ENCODE results near the gene CFB. TPM values are rescaled to one million over a fixed set of nuclear protein-coding genes. Genes with fewer than 3 reads are reported as not detected.

The CFB gene
- total and polyA plus RNA-seq, 2 of the 13 experiments (the other 11 are each of a cell fraction or from before 2014, with no cell fraction given), result 171 to 513 TPM

GRCh38 chr6:31928672-31928939 lies 17.3 kb upstream of the CFB start (continued):
- TF ChIP-seq ZNF142 (CRISPR knock-in tag; IDR thresholded peaks at IDR 0.05) (no peak), ZNF614 (CRISPR knock-in tag; IDR thresholded peaks at IDR 0.05; ENCODE audit: borderline replicate concordance) (no peak), HOXA3 (CRISPR knock-in tag; IDR thresholded peaks at IDR 0.05) (0 out of 2 replicates have a peak, but pooled peaks have one; percentile 14), ZNF510 (CRISPR knock-in tag; IDR thresholded peaks at IDR 0.05; ENCODE audit: low read depth) (0 out of 2 replicates have a peak, but pooled peaks have one; percentile 59), ZNF552 (CRISPR knock-in tag; IDR thresholded peaks at IDR 0.05; ENCODE audit: borderline replicate concordance) (no peak), ATF7 (IDR thresholded peaks at IDR 0.05) (no peak), ATF7 (CRISPR knock-in tag; IDR thresholded peaks at IDR 0.05) (0 out of 2 replicates have a peak, but pooled peaks have one; percentile 16), TMF1 (CRISPR knock-in tag; IDR thresholded peaks at IDR 0.05; ENCODE audit: low read depth) (no peak), ZFY (CRISPR knock-in tag; IDR thresholded peaks at IDR 0.05) (no peak), ZNF512B (CRISPR knock-in tag; IDR thresholded peaks at IDR 0.05; ENCODE audit: borderline replicate concordance) (no peak), ZBTB4 (CRISPR knock-in tag; IDR thresholded peaks at IDR 0.05; ENCODE audit: borderline replicate concordance) (no peak), ZGPAT (CRISPR knock-in tag; IDR thresholded peaks at IDR 0.05) (no peak), RNF219 (CRISPR knock-in tag; IDR thresholded peaks at IDR 0.05) (no peak), MEIS1 (CRISPR knock-in tag; IDR thresholded peaks at IDR 0.05; ENCODE audit: borderline replicate concordance) (0 out of 2 replicates have a peak, but pooled peaks have one; percentile 0)
